HG03064 (cell line): Measurements from ENCODE around the gene C6orf47.
A peak's percentile ranks its signal among the peaks of the same experiment; 100 is the strongest.

Experiments
- ATAC-seq: cut with Tn5 transposase; IDR thresholded peaks from one replicate; pipeline ENCODE4 v1.9.1; 2021; ENCODE audit warnings: low read depth; ENCODE audit not compliant: unreplicated experiment

C6orf47 gene

GRCh38 chr6:31661262-31662123 lies 915 bp upstream of the C6orf47 start:
- ATAC-seq: no peak

- no peak for ATAC-seq
These were observed 763 bp downstream of the C6orf47 start for GRCh38 chr6:31659649-31660380.

GRCh38 chr6:31658983-31659648 lies 1.5 kb downstream of the C6orf47 start:
- no peak for ATAC-seq

DNA sequence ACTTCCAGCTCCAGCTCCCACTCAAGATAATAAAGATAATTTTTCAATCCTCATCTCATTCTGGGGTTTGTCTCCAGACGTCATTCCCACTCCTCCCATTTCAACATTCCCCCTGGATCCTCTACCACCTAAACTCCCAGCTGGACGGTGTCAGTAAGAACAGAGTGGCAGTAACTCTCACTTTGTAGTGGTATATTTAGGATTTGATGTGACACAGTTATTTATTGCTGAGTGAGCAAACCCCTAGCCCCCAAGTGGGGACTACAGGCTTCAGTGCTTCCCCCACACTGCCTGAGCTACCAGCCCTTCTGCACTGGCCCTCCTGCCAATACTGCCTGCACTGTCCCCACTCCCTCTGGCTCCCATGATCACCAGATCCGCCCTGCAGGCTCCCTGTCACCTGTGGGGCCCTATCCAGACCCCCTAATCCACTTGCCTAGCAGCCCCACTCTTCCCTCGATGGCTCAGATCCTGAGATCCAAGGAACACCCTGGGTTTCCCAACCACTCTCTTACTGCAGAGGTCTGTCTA lies 2.4 kb downstream of the C6orf47 start:
- ATAC-seq: no peak

DNA sequence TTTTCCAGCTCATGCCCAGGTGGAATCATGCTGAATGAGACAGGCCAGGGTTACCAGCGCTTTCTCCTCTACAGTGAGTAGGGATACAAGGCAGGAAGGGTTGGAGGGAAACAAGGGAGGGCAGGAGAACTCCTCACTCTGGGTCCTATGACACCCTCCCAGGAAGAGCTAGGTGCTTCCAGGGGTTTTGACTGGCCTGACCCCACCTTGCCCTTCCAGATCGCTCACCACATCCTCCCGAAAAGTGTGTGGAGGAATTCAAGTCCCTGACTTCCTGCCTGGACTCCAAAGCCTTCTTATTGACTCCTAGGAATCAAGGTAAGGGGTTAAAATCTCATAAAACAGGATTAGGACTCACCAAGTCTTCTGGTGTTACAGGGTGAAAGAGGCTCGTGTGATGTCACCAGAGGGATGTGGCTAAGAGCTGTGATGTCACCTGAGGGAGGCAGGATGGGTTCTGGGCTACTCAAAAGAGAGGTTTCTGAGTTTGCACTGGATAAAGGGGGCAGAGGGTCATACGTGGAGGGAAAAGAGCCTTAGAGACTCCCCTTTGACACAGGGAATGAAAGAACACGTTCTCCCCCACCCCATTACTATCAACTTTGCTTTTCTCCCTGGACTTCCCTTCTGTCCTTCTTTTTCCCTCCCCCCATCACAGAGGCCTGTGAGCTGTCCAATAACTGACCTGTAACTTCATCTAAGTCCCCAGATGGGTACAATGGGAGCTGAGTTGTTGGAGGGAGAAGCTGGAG lies 3.0 kb downstream of the C6orf47 start:
- ATAC-seq: no peak

DNA sequence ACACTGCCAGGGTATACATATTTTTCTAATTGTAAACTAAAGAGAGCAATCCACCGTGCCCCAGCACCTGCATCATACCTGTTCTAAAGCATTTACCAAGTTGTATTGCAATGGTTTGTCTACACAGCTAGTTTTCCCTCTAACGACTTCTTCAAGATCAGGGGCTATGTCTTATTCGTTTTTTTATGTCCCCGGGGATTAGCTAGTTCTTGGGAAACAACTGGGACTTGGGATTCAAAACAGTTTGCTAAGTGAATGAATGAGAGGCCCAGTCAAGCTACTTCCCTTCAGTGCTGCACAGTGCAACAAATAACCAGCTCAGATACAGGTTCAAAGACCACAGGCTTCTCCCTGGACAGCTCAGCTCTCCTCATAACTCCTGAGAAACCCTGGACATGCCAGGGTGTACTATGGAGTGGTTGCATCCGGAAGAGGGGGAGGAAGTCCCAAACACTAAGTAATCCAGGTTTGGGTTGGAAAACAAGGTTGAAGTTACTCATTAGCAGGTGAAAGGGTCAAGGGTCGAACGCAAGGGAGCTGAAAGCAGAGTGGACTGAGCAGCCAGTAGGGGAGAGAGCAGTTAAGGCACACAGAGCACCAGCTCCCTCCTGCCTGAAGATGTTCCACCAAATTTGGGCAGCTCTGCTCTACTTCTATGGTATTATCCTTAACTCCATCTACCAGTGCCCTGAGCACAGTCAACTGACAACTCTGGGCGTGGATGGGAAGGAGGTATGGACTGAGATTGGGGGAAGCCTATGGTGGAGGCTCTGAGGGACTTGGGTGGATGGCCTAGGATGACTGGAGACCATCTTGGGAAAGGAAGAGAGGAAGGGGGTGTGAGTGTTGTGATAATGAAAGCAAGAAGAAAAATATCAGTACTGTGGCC lies 5.0 kb downstream of the C6orf47 start, which contains the start of gene APOM:
TSS of gene APOM (plus strand) at position 546 of the 889 bp plus-strand sequence. CDS start at position 619, 73 bp downstream.
- ATAC-seq: no peak

GRCh38 chr6:31654574-31655348 lies 5.8 kb downstream of the C6orf47 start:
- no peak for ATAC-seq

GRCh38 chr6:31652925-31653724 lies 7.5 kb downstream of the C6orf47 start:
- peak; percentile 60 for ATAC-seq

DNA sequence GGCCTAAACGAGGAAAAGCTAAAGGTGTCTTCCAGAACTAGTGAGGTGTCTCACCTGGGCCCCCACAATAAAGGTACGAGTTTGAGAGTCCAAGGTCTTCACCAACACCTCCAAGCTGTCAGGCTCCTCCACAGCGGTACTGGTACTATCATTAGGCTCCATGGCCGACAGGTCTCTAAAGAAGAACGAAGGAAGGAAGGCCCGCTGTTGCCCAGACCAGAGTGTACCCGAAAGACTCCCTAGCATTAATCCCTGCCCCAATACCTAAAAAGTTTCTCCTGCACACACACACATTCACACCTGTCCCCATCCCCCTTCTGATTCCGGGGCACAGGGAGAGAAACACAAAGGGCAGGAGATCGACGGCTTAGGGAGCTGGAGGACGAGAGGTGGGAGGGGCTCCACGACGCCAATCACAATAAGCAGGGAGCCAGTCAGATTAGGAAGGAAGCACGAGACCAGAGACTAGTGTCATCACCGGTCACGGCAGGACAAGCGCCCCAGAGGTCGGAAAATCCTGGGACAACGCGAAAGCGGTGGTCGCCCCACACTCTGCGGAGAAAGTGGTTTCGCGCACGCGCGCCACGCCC lies 8.9 kb downstream of the C6orf47 start:
- ATAC-seq: peak; percentile 32

DNA sequence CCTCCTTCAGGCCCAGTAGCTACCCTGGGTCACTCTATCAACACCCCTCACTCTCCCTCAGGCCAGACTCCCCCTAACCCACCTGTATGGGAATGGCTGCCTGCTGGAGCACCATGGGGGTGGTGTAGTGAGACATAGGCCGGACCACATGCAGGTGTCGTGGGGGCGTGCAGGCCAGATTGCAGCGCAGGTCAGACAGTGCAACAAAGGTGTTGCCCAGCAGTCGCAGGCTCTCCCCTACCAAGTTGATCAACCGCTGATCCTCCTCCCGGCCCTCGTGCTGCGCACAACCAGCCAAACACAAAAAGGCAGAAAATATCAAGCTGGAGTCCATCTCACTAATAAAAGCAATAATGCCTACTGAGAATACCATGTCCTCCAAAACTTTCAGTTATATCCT lies 15.3 kb downstream of the C6orf47 start:
- no peak for ATAC-seq

GRCh38 chr6:31643818-31644454 lies 16.6 kb downstream of the C6orf47 start:
- ATAC-seq: no peak

DNA sequence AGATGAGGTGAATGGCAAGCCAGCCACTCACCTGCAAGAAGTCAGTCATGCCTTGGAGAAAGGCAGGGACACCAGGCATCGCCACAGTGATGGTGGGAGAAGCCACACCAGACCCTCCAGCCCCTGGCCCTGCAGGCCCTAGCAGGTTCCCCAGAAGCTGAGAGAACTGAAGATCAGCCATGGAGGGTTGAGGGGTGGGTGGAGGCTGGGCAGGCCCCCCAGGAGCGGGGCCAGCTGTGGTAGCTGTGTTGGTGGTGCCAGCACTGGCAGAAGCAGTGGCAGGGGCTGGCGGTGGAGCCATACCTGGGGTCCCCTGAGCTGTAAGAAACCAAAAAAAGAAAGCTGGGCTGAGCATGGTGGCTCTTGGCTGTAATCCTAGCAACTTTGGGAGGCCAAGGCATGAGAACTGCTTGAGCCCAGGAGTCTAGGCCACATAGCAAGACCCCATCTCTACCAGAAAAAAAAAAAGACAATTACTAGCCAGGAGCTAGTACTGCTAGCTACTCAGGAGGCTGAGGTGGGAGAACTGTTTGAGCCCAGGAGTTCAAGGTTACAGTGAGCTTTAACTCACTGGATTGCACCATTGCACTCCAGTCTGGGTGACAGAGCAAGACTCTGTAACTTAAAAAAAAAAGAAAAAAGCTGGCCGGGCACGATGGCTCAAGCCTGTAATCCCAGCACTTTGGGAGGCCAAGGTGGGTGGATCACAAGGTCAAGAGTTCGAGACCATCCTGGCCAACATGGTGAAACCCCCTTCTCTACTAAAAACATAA lies 17.6 kb downstream of the C6orf47 start:
- no peak for ATAC-seq

DNA sequence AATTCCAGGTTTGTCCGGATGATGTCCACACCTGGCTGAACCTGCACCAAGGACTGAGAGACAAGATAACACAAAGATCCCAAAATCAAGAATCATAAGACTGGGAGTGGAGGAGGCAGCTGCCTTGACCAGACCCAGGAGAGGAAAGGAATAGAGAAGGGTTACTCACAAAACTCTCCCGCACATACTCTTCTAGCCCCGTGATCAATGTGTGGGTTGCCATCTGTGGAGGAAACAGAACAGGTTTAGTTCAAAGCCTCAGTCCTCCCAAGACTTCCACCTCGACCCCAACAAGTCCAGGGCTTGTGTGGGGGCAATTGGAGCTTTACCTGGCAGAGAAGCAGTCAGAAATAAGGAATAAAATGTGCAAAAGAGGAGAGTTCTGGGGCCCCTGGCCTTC lies 19.2 kb downstream of the C6orf47 start:
- no peak for ATAC-seq

DNA sequence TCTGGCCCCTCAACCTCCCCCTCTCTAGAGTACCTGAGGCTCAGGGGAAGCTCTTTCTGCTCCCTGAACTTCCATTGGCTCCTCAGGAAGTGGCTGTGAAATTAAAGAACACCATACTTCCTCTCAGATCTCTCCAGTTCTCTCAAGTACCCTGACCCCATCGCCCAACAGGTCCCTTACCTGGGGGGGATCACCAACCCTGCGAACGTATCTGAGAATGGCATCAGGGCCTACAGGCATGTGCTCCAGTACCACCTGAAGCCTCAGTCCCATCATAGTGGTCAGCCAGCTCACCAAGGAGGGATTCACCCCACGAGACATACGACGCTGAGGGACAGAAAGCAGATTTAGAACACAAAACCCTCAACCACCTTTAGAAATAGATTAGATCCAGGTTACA lies 20.0 kb downstream of the C6orf47 start:
- no peak for ATAC-seq

GRCh38 chr6:31639449-31639861 lies 21.1 kb downstream of the C6orf47 start:
- ATAC-seq: no peak

DNA sequence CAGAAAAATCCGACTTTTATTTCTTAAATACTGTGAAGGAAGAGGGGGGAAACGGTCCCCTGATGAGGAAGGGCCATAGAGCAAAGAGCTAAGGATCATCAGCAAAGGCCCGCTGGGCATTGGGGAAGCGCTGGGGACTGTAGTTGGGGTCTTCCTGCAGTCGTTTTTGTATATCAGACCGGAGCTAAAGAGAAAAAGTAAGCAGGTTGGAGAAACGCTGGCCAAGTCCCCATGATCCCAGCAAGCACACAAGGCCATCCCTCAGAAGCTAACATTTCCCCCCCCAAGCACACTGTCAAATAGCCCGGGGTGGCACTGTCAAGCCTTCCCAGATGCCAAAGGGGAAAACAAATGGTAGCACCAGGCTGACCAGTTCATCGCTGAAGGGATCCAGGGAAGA lies 21.5 kb downstream of the C6orf47 start:
- no peak for ATAC-seq
